ENCODE data around the gene NADK.

The NADK gene

DNA sequence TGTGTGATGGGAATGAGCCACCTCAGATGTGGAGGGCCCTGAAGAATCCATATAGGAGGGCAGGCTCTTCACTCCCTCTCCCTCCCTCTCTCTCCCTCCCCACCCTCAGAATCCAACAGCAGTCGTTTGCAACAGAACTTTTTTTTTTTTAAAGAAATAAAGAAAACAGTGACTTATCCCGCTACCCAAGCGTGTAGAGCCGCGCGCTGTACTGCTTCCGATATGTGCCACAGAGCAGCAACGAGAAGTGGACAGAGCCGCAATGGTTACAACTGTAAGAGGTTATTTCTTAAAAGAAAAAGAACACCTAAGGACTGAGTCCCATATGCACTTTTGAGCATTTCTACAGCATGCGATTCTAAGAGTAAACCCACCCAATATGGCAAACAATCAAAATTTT lies 7.4 kb upstream of the NADK start:
- no peak for DNase-seq

DNA sequence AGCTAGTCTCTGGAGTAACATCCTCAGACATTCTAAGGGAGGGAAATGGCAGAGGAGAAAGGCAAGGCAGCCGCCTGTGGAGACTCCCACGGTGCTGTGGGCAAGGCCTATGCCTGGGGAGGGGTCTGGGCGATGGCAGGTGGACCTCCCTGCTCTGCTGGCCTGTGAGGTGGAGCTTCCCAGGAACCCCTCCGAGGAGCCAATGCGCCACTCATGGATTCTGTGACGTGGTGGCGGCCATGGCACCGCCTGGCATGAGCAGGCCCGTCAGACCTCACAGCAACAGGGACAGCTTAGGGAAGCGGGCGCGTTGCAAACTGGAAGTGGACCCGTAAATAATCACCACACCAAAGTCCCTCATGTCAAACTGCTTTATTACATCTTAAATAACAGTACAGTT lies 6.7 kb upstream of the NADK start:
- no peak for DNase-seq

DNA sequence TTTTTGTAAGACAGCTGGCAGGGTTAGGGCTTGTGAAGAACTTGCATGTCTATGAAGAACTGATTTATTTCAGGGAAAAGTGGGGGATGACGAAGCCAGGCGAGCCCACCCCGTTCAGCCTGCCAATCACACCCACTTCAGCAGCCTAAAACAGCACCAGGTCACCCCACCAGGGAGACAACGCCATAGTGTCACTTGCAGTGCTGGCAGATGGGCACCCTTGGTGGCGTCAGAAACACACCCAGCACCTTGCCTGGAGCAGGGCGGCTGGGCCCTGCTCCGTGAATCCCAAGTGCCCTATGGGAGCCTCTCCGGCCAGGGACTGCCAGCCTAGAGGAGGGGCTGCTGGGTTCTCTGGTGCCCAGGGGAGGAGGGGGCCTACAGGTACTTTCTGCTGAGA lies 5.0 kb upstream of the NADK start:
- DNase-seq, result no peak

DNA sequence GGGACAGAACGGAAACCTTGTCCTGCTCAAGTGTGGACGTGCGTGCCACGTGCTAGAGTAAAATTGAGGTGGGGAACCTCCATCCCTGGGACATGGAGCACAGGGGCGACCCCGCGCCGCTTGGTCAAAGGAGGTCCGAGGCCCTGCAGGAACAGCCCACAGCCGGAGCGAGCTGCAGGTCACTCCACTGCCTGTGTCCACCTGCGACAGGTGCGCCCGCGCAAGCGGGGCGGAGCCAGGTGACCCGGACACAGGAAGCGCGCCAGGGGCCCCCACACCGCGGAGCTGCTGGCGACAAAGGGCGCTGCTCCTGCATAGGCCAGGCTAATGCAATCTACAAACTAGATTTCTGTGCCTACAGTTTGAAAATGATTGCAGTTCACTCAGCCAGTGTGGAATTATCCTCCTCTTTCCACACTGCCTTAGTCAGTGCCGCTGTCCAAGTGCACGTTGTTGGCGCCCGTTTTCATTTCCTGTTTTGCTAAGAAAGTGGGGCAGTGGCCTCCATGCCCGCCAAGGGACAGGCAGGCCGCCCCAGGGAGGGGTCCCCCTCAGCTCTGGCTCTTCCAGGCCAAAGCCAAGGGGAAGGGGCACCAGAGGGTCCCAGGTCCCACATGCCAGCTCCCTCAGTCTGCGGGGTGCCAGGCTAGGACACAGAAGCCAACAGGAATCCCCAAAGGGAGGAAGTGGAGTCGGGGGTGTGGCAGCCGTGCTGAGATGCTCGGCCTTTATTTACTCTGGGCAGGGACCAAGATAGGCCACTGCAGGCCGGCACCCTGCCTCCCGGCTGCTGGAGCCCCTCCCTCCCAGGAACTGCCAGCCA lies 4.3 kb upstream of the NADK start:
- DNase-seq, result no peak

DNA sequence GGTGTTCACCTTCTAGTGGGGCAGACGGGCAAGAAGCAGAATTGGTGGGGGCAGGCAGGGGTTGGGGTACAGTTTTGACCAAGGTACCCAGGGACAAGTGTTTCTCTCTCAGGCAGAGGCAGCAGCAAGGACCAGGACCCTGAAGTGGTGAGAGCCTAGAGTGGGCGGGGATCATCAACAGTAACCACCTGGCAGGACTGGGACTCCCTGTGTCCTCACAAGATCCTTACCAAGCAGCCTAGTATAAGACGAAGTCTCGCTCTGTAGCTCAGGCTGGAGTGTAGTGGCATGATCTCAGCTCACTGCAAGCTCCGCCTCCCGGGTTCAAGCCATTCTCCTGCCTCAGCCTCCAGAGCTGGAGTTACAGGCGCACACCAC lies 3.2 kb upstream of the NADK start:
- no peak for DNase-seq

DNA sequence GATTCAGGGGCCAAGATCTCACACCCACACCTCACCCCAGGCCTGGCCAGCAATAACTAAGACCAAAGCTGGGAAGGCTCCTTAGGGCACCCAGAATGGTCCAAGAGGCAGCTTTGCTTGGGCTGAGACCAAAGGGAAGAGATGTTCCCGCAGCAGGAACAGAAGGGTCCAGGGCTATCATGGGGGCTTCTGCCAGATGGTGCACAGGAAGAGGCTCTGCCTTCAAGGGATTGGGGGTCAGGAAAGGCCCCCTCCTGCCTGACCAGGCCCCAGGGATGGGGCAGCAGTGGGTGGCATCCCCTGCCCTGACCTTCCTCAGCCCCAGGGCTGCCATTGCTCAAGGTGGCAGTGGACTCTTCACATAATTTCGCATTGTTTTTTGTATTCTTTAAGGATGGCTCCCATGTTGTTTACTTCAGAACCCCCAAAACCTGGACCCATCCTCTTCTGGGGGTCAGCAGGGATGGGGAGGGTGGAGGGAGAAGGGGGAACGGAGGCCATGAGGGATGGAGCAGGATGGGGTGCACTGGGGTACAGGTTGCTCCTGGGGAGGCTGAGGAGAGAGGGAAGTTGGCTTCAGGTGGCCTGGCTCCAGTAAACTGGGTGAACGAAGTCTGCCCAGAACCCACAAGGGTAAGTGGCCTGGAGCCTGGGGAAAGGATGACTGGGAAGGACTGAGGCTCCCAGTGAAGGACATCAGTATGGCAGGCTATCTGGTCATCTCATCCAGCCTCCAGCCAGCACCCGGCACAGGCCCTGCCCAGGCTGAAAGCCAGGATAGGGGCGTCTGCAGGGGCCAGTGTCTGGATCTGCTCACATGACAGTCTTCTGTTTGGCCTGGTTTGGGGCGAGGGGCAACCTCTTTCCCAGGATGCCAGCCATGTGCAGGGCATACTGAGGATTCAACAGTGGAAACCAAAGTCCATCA lies 2.6 kb upstream of the NADK start:
- DNase-seq, result no peak

DNA sequence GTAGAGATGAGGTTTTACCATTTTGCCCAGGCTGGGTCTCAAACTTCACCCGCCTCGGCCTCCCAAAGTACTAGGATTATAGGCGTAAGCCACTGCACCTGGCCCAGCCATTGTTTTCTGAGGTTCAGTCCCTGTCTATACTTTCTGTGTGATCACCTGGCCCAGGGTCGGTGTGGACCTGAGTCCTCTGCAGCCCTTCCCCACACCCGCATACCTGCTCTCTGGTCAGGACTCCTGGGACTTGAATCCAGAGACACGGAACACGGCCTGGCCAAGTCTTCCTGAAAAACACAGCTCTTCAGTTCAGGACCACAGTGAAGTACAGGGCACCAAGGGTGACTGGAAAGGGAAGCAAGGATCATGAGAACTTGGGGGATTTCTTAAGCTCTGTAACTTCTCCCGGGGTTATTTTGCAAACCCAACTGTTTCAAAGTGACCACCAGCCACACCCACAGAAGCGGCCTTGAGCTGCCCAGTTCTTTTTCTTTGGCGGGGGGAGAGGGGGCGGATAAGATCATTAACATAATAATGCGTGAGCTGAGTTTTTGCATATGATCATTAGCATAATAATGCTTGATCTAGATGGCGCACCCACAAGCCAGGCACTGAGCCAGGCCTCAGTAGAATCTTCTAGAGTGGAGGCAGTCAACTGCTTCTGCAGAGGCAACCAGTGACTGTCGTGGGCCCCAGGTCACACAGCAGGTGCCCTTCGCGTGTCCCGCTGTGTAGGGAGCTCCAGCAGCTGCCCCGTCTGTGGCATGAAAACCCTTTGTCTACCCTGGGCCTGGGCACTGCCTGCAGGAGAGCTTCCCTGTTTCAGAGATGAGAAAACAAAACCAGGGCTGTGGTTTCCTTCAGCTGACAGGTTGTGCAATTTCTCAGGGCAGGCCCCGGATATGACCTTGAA lies 1.7 kb upstream of the NADK start:
- DNase-seq, result no peak

DNA sequence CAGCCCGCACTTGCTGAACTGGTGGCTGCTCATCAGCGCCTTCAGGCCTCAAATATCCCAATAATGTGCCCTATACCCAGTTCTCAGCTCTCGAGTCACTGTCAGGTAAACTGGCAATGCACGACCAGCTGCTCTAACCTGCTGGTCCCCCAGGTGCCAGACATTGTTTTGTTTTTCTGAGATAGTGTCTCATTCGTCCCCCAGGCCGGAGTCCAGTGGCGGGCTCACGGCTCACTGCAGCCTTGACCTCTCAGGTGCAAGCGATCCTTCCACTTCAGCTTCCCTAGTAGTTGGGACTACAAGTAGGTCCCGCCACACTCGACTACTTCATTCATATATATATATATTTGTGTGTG lies 1.0 kb upstream of the NADK start:
- DNase-seq, result no peak

DNA sequence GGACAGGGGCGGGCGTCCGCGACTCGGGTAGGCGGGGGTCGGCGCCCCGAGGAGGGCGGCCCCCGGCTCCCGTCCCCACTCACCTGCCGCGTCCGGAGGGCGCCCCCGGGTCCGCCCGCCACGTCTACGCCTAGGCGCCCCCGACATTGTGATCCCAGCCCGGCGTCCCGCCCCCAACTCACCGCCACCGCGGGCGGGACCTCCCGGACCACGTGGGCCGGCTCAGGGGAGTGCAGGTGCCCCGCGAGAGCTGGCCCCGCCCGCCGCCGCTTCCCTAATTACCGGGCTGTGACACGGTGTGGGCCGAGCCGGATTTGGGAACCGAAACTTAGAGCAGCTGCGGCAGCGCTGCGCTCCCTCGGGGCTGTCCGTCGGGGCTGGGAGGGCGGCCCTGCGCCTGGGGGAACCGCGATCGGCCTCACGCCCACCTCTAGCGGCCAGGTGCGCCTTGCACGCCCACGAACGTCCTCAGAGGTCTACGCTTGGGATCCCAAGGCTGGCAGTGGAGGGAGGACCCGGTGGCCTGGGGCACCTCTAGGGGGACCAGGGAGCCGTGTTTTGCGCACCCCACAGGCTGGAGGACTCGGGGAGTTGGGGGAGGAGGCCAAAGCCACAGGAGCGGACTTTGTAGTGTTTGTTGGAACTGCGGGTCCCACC lies 521 bp upstream of the NADK start:
- no peak for DNase-seq

DNA sequence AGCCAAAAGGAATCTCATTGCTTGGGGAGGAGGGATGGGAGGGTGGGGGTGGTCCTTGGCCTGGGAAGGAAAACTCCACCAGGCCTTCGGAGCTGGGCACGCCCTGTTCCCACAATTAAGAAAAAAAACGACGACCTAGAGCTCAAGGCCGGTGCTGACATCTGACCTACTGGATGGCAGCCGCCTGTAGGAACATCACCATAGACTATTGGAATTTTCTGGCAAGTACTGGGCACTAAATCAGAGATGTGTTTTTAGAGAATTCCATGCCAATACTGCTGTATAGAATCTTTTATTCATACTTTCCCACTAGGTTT lies 729 bp downstream of the NADK start:
- DNase-seq, result no peak

DNA sequence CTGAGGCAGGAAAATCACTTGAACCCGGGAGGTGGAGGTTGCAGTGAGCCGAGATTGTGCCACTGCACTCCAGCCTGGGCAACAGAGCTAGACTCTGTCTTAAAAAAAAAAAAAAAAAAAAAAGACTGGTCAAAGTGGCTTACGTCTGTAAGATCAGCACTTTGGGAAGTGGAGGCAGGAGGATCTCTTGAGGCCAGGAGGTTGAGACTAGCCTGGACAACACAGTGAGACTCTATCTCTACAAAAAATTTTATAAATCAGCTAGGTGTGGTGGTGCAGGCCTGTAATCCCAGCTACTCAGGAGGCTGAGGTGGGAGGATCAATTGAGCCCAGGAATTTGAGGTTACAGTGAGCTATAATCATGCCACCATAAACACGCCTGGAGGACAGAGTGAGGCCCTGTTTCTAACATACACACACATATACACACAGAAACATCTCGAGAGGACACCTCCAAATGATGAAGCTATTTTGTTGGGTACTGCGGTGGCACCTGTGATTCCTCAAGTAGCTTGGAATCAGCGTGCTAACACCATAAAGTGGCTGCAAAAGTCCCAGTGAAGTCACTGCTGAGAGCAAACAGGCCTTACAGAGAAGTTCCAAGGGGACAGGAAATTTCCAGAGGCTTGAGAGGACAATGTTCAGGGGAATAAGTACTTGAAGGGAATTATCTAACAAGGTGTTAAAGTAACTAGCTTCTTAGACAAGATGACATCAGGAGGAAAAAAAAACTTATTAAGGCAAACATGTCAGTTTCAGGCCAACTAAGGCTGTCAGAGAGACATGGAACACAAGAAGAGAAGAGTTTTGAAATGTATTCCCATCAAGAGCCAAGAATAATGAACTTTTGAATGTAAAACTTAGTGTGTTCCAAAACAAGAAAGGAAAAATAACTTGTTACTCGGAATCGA lies 1.3 kb downstream of the NADK start:
- DNase-seq, result no peak

DNA sequence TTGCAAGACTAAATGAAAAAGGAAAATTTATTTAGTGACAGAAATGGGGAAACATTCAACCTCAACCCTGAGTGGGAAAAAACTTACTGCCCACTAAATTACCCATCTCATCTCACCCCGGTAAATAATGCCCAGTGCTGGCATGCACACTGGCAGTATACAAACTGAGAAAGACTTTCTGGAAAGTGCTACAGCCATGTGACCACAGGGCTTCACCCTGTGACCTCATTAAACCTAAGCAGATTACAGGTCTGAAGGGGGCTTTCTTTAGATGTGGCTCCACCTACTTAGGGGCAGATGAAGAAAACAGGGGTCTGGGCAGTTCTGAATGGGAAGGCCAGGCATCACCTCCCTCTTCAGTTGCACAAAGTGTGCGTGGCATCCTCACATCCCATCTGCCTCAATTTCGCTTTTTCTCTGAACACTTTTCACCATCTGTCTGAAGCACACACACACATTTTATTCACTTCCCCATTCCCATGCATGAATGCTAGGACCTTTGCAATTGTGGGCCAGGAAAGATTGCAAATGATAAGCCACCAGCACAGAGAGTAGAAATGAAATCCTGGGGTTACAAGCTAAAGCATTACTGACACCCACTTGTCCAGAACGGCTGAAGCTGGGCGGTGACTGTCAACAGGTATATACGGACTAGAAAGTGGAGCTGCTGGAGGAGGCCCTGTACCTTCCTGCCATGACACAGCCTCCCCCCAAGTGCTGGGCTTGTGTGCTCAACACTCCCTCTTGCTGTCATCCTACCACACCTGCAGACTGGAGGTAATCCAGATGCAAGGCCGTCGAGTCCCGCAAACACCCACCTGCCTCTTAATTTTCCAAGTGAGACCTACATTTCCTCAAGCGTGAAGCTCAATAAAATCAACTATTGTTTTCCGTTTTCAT lies 2.7 kb downstream of the NADK start:
- DNase-seq, result no peak

DNA sequence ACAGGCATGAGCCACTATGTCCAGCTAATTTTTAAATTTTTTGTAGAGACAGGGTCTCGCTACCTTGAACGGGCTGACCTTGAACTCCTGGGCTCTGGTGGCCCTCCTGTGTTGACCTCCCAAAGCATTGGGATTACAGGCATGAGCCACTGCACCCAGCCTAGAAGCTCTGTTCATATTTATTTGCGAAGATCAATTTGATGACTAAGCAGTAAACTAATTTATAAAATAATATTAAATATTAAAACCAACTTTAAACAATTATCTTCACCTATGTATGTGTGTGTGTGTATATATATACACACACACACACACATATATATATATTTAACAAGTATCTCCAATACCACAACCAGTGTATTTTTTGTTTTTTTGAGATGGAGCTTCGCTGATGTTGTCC lies 4.4 kb downstream of the NADK start:
- no peak for DNase-seq

DNA sequence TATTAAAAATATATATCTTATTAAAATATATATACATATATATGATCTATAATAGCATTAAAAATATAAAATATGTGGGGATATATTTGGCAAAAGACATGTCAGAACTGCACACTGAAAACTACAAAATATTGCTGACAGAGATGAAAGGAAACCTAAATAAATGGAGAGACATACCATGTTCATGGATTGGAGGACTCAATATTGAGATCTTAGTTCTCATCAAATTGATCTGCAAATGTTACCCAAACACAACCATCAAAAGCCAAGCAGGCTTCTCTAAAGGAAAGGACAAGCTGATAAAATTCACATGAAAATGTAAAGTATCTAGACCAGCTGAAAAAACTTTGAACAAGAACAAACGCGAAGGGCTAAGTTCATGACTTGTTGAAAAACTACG lies 7.2 kb downstream of the NADK start:
- no peak for DNase-seq

DNA sequence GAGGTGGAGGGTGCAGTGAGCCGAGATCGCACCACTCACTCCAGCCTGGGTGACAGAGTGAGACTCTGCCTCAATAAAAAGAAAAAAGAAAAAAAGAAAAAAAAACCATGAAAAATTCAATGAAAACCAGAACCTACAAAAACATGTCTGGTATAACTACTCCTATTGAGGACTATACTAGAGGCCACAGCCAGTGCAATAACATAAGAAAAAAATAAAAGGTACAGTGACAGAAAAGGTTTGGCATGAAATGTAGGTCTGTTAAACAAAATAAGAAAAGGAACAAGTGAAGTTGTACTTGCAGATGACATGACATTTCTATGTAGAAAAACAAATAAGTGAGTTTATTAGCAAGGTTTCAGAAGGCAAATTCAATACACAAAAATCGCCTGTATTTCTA lies 8.2 kb downstream of the NADK start:
- DNase-seq, result no peak

DNA sequence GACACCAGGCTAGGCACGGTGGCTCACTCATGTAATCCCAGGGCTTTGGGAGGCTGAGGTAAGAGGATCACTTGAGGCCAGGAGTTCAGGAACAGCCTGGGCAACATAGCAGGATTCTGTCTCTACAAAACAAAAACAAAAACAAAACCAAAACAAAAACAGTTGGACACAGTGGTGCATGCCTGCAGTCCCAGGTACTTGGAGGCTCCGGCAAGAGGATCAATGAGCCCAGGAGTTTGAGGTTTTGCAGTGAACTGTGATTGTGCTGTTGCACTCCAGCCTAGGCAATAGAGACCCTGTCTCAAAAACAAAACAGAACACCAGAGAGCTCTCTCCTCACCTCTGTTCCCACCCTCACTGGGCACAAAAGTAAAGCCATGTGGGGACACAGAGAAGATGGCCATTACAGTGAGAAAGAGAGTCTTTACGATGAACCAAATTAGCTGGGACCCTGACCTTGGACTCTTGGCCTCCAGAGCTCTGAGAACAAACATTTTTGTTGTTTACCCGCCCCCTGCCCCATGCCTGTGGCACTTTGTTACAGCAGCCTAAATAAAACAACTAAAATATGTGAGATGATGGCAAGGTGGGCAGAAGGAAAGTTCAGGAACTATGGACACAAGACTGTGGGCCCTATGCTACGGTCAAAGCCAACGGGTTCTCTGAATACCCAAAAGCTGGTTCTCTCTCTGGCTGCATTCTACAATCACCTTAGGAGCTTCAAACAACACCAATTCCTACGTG lies 9.8 kb downstream of the NADK start:
- DNase-seq, result no peak

DNA sequence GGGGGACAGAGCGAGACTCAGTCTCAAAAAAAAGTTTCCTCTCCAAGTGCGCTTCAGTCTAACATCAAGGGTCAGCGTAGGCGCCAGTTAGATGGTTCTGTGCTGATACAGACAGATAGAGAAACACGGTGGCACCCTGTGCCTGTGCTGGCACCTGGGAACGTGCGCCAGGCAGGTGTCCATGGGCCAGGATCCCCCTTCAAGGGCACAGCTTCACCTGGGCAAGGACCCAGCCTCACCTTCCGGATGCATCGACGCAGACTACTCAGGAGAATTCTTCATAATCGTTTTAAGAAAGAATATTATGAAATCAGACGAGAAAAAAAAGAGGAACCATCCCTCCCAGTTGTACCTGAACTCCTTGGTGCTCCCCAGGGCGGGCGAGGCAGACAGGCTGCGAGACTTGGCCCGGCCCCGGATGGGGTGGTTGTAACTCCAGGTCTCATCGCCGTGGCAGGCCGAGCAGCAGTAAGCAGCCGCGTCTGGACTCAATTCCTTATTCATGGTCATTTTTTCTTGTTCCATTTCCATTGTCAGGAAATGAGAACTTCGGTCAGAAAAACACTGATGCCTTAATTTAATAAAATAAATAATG lies 13.3 kb downstream of the NADK start:
- DNase-seq, result no peak

DNA sequence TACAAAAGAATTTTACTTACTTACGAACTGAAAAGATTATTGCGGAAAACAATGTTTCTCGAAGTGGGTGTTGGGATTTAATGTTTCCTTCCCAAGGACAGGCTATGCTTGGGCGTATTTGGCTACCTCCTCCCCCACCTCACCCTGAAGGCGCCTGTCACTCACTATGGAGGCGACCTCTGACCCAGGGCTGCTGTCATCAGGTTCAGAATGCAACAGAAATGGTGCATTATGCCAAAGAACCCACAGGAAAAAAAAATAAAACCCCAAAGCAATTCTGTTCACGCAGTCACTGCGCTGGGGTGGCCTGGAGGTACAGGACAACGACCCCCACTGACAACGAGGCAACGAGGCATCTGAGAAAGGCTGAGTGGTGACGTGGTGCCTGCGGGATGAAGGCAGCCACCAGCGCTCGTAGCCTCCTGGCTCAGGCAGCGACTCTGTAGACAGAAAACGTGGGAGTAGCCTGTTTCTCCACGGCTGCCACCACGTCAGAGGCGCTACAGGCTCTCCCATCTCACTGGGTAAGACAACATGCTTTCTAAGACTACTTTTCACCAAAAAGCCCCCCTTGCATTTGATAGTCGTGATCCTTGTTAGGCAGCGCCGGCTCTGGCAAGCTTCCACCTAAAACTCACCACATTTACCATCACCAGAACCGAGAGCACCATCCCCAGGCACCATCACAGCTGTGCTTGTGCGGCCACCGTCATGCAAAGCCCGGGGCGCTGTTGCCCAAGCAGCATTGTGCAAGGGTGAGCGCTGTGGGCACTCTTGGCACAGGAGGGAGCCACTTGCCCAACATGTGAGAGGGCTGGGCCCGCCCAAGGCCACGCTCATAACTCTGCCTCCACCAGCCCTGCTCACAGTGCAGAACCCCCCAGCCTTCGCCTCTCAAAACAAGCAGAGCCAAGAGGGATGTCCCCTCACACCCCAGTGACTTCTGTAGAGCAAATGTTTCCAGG lies 14.3 kb downstream of the NADK start:
- no peak for DNase-seq

Measured in cerebellar nuclear complex (tissue), 1 donor.